Pancreas (tissue), 10 donors: ENCODE results near the gene TBC1D14. TPM values are rescaled to one million over a fixed set of nuclear protein-coding genes. Genes with fewer than 3 reads are reported as not detected.

ENCODE experiments used
- ATAC-seq, 4 donors: fragments of 200-7000 bp; cut with Tn5 transposase; one replicate each; pipeline versions ENCODE4 v1.8.0 to v1.9.1; 2020; ENCODE audit warnings: mild to moderate bottlenecking in 4 of 4, moderate library complexity in 4 of 4
- DNase-seq, 6 donors: peaks; one replicate each; pipeline ENCODE4 v3.0.0-alpha.2; 2020
- FAIRE-seq: peaks from 2 replicates; lab custom pipeline; 2012; peaks lifted over from hg19 to GRCh38; lab: Jason Lieb, UNC
- H3K27ac ChIP-seq, 4 donors: fragments of 200-600 bp; sonication (generic); 1 replicate in 3 of 4; 2 replicates in 1 of 4; pipeline versions ENCODE4 v1.5.0 to v1.8.0; 2020
- H3K27me3 ChIP-seq, 4 donors: fragments of 200-600 bp; one replicate each; pipeline ENCODE4 v1.8.0; 2021
- H3K36me3 ChIP-seq, 3 donors: fragments of 200-600 bp; sonication (generic) in 1 of 3; one replicate each; pipeline versions ENCODE4 v1.5.0 to v1.8.0; 2020 to 2021
- H3K4me1 ChIP-seq, 3 donors: fragments of 200-600 bp; one replicate each; pipeline ENCODE4 v1.8.0; 2021
- H3K4me3 ChIP-seq, 4 donors: fragments of 200-600 bp; sonication (generic) in 2 of 4; one replicate each; pipeline versions ENCODE4 v1.5.0 to v1.8.0; 2020 to 2021
- H3K9me3 ChIP-seq, 4 donors: fragments of 200-600 bp; one replicate each; pipeline ENCODE4 v1.8.0; 2021
- WGBS, 2 donors: extraction: QIAGEN DNeasy Blood & Tissue Kit; methylation state at CpG; one replicate each; pipeline ENCODE4 v1.1.7; 2013; 5-methylcytosine and 5-hydroxymethylcytosine counted together
- intact Hi-C, 3 donors: fragments of 100-400 bp; cut with DNase I; formaldehyde crosslinking; loops; one replicate each; pipeline versions ENCODE4 v1.11.1 to v1.14.2; 2022
- polyA plus RNA-seq, 2 donors: library from polyadenylated mRNA; stranded (reverse); fragments of 200-250 nt; gene quantifications; one replicate each; pipeline ENCODE4 v1.2.3, GENCODE V29; 2013
- total RNA-seq, 6 donors: library from RNA; stranded (reverse); fragmentation: NEBNext Ultra II Directional in 4 of 6; extraction: Animal tissue kit (Norgen Biotek cat#: 25700) in 4 of 6; gene quantifications; one replicate each; pipeline versions ENCODE4 v1.2.1 to v1.2.4, GENCODE V29; 2021 to 2023
- TF ChIP-seq, protein P1 (sequence below), 4 donors: fragments of 200-600 bp; sonication (generic) in 3 of 4; IDR thresholded peaks; one replicate each; pipeline versions ENCODE4 v1.5.0 to v1.8.0; 2021; ENCODE audit warnings: antibody characterized with exemption in 4 of 4
- donor health status: healthy with polysubstance abuse.
- donor health status: DM: no; HTN: no; CAD: no; lungs with moderate emphysema.
- donor health status: DM: no; HTN: no; CAD: no.
- donor health status: control.
- donor health status: control.
- donor health status: Bipolar disorder and iron deficiency.
- donor health status: DM: yes; HTN: yes; CAD: no.
- donor health status: DM: no; HTN: no; CAD: no.
- donor health status: DM: no; HTN: no; CAD: no.
- donor health status: DM: yes; HTN: yes; CAD: no.

Gene TBC1D14
- total and polyA plus RNA-seq, 8 donors: 8.9 to 23.9 (median 14.8) TPM

DNA sequence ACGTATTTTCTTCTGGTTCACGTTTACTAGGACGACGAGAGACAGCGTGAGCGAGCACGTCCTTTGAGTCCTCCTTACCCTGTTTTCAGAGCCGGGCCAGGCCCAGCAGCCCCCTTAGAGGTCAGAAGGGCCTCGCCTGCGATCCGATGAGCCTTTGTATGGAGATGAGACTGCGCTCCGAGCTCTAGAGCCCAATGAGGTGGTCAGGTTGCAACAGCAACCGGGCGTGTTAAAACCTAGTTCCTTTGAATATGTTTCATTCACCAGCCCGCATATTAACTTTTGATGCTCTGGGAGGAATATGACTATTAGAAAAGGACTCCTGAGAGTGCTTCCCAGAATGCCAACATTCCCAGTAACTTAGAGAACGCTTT is 77.9 kb downstream of the TBC1D14 start:
- Histone ChIP-seq H3K4me3 (peak overlapping the region; percentile 66 to 96 (median 80)), H3K27me3 (no peaks in the 10 kb centered on the region), H3K27ac (peak overlapping the region; percentile 48 to 90 (median 86)), H3K9me3 (no peaks in the 10 kb centered on the region), H3K36me3 (no peaks in the 10 kb centered on the region), H3K4me1 (peaks cover 19 to 44% (median 35%) of the 10 kb centered on the region in 3 donors)
- 2 to 3% methylated on average over 17 of the region's 17 CpGs for WGBS, 2 donors
- TF ChIP-seq, protein P1, sequence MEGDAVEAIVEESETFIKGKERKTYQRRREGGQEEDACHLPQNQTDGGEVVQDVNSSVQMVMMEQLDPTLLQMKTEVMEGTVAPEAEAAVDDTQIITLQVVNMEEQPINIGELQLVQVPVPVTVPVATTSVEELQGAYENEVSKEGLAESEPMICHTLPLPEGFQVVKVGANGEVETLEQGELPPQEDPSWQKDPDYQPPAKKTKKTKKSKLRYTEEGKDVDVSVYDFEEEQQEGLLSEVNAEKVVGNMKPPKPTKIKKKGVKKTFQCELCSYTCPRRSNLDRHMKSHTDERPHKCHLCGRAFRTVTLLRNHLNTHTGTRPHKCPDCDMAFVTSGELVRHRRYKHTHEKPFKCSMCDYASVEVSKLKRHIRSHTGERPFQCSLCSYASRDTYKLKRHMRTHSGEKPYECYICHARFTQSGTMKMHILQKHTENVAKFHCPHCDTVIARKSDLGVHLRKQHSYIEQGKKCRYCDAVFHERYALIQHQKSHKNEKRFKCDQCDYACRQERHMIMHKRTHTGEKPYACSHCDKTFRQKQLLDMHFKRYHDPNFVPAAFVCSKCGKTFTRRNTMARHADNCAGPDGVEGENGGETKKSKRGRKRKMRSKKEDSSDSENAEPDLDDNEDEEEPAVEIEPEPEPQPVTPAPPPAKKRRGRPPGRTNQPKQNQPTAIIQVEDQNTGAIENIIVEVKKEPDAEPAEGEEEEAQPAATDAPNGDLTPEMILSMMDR (IDR thresholded peaks at IDR 0.05): no peak
- intact Hi-C loops: no loop called here
- ATAC-seq (peak in 2 of 4 donors; percentile 0 to 2), DNase-seq (no peak), FAIRE-seq (no peak)

DNA sequence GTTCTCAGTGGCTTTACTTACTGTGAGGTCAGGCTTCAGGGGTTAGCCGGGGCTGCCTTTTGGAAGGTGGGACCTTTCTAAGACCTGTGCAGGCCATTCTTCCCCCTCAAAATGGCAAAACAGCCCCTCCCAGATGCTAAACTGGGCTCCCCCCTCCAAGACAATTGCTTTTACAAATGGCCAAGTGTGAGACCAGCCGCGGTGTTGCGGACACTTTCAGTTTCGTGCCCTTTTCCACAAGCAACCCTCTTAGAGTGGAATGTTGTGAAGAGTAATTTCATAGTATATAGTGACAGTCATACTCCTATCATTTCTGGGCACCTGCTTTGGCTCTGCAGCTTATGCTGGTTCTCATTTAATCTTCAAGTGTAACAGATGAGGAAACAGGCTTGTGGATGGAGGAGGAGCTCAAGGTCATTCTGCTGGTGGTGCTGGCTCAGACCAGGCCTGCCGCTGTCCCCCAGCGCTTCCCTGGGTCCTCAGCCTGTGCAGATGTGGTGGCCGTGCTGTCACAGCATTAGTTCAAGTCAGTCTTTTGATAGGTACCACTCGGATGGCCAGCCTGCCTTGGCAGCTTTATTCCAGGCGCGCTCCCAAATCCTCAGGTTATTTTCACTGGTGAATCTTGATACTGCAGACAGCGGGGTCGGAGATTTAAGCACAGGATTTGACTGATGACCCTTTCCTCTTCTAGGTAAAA is 78.5 kb downstream of the TBC1D14 start:
- no peak overlapping the region for H3K27ac ChIP-seq
- no peaks in the 10 kb centered on the region for H3K36me3 ChIP-seq
- 59 to 61% methylated on average over 13 of the region's 13 CpGs for WGBS, 2 donors
- ATAC-seq: no peak
- no peaks in the 10 kb centered on the region for H3K9me3 ChIP-seq
- no peak for DNase-seq
- H3K4me1 ChIP-seq: peaks cover 19 to 45% (median 35%) of the 10 kb centered on the region in 3 donors
- no peaks in the 10 kb centered on the region for H3K27me3 ChIP-seq
- intact Hi-C loops: no loop called here
- TF ChIP-seq, protein P1 (IDR thresholded peaks at IDR 0.05): no peak
- H3K4me3 ChIP-seq: peak overlapping the region in 3 of 4 donors; percentile 66 to 96 (median 85)
- no peak for FAIRE-seq

DNA sequence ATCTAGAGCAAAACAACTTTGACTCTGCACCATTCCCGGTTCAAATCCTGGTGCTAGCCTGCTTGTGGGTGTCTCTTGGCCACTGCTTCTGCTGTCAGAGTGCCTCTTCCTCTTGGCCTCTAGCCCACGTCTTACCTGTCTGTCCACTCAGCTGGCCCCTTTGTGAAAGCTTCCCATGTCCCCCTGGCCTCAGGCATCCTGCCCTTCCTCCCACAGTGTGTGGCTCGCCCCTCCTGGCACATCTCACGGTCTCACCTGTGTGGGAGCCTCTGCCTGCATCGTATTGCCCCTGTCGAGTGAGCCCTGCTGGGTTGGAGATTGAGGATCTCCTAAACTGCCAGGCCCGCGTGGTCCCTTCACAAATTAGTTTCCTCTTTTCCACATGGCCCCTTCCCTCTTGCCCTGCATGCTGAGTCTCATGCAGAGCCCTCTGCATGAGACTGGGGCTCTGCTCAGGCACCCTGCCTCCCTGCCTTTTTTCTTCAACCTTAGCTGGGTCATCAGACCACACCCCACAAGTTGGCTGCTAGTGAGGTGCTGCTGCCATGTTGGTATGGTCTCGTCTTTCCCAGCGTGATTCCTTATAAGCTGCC is 79.8 kb downstream of the TBC1D14 start:
- Histone ChIP-seq H3K9me3 (no peaks in the 10 kb centered on the region), H3K27me3 (no peaks in the 10 kb centered on the region), H3K4me3 (no peak overlapping the region), H3K36me3 (no peaks in the 10 kb centered on the region), H3K4me1 (peaks cover 19 to 45% (median 33%) of the 10 kb centered on the region in 3 donors), H3K27ac (no peak overlapping the region)
- intact Hi-C loops: no loop called here
- ATAC-seq (no peak), FAIRE-seq (no peak), DNase-seq (no peak)
- TF ChIP-seq, protein P1 (IDR thresholded peaks at IDR 0.05): no peak
- 67 to 78% methylated on average over 10 of the region's 10 CpGs for WGBS, 2 donors

DNA sequence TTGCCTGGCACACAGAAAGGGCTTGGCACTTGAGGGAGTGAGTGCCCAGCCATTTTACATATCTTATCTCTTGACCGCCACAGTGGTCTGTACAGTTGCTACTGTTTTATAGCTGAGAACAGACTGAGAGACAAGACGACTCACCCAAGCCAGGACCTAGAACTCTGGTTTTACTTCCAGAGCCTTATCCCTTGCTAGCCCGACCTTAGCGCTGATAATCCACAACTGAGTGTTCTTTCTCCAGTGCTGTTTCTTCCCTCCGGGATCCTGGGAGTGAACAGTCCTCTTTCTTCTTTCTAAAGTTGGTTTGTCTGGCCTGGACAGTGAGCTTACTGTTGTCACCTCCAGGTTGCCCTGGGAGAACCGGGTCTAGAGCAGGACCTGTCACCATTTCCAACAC is 81.0 kb downstream of the TBC1D14 start:
- 69 to 71% methylated on average over 6 of the region's 6 CpGs for WGBS, 2 donors
- no peaks in the 10 kb centered on the region for H3K9me3 ChIP-seq
- FAIRE-seq (no peak), DNase-seq (no peak), ATAC-seq (no peak)
- intact Hi-C loops: no loop called here
- H3K27me3 ChIP-seq: no peaks in the 10 kb centered on the region
- H3K4me1 ChIP-seq: peaks cover 9 to 33% (median 21%) of the 10 kb centered on the region in 3 donors
- no peak overlapping the region for H3K4me3 ChIP-seq
- H3K27ac ChIP-seq: no peak overlapping the region
- no peaks in the 10 kb centered on the region for H3K36me3 ChIP-seq
- TF ChIP-seq, protein P1 (IDR thresholded peaks at IDR 0.05): no peak

DNA sequence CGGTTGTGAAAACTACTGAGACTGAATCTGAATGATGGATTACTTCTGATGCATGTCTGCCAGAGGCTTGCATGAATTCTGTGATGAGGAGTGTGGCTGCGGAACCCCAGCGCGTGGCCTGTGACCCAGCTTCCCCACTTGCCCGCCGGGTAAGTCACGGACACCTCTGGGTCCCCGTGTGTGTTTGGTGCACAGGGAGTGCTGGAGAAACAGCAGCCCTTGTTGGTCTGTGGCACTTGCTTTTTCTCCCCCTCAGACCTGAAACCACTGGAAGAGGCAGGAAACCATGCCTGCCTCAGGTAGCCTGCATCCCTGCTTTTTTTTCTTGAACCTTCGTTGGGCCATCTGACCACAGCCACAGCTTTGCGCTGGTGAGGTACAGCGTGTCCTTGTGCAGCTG is 81.6 kb downstream of the TBC1D14 start:
- TF ChIP-seq, protein P1 (IDR thresholded peaks at IDR 0.05): no peak
- no peaks in the 10 kb centered on the region for H3K36me3 ChIP-seq
- peaks cover 5 to 28% (median 15%) of the 10 kb centered on the region in 3 donors for H3K4me1 ChIP-seq
- intact Hi-C loops: no loop called here
- H3K27me3 ChIP-seq: no peaks in the 10 kb centered on the region
- WGBS, 2 donors: 92% methylated on average over 11 of the region's 11 CpGs
- no peaks in the 10 kb centered on the region for H3K9me3 ChIP-seq
- peak overlapping the region in 3 of 4 donors; percentile 12 to 70 (median 66) for H3K27ac ChIP-seq
- DNase-seq: no peak
- FAIRE-seq: no peak
- no peak for ATAC-seq
- no peak overlapping the region for H3K4me3 ChIP-seq
